GM21447 (cell line): ENCODE measurements around the gene CDK8.

ENCODE experiments used
- ATAC-seq: cut with Tn5 transposase; IDR thresholded peaks from one replicate; pipeline ENCODE4 v1.9.1; 2021; ENCODE audit not compliant: unreplicated experiment

The CDK8 gene

GRCh38 chr13:26379831-26380230 lies 125.9 kb downstream of the CDK8 start:
- ATAC-seq, result no peak

- no peak for ATAC-seq
Measured at GRCh38 chr13:26380930-26381329, 127.0 kb downstream of the CDK8 start.

GRCh38 chr13:26382366-26382765 lies 128.4 kb downstream of the CDK8 start:
- ATAC-seq, result no peak

- no peak for ATAC-seq
Measured at GRCh38 chr13:26382835-26383234, 128.9 kb downstream of the CDK8 start.

GRCh38 chr13:26384587-26384986 lies 130.7 kb downstream of the CDK8 start:
- no peak for ATAC-seq

GRCh38 chr13:26386026-26386425 lies 132.1 kb downstream of the CDK8 start:
- no peak for ATAC-seq

- ATAC-seq, result no peak
Measured at GRCh38 chr13:26390203-26390602, 136.3 kb downstream of the CDK8 start.

GRCh38 chr13:26400545-26400944 lies 146.6 kb downstream of the CDK8 start:
- no peak for ATAC-seq

- ATAC-seq, result no peak
Measured at GRCh38 chr13:26401069-26401468, 147.1 kb downstream of the CDK8 start.

- no peak for ATAC-seq
Measured at GRCh38 chr13:26401578-26402021, 147.7 kb downstream of the CDK8 start.

- no peak for ATAC-seq
Measured at GRCh38 chr13:26406791-26407190, 152.9 kb downstream of the CDK8 start.

- ATAC-seq, result no peak
Measured at GRCh38 chr13:26411206-26411605, 157.3 kb downstream of the CDK8 start.

GRCh38 chr13:26412263-26412662 lies 158.3 kb downstream of the CDK8 start:
- no peak for ATAC-seq

GRCh38 chr13:26412936-26413716 lies 159.2 kb downstream of the CDK8 start:
- no peak for ATAC-seq

- ATAC-seq, result no peak
Measured at GRCh38 chr13:26420282-26420960, 166.5 kb downstream of the CDK8 start.

- ATAC-seq, result no peak
Measured at GRCh38 chr13:26422036-26422435, 168.1 kb downstream of the CDK8 start.

- ATAC-seq, result no peak
Measured at GRCh38 chr13:26423629-26424028, 169.7 kb downstream of the CDK8 start.

- no peak for ATAC-seq
Measured at GRCh38 chr13:26424181-26424580, 170.3 kb downstream of the CDK8 start.

- no peak for ATAC-seq
Measured at GRCh38 chr13:26425443-26426358, 171.8 kb downstream of the CDK8 start.

- ATAC-seq, result no peak
Measured at GRCh38 chr13:26433776-26434175, 179.8 kb downstream of the CDK8 start.

- ATAC-seq, result no peak
Measured at GRCh38 chr13:26435171-26435570, 181.2 kb downstream of the CDK8 start.
